H9 (cell line): ENCODE measurements around the gene GPATCH1. TPM values are rescaled to one million over a fixed set of nuclear protein-coding genes. Genes with fewer than 3 reads are reported as not detected.

Source experiments
- DNase-seq: peaks from one replicate; pipeline ENCODE4 v3.0.0-alpha.2; 2017
- H2AFZ ChIP-seq: one replicate; pipeline ENCODE4 v1.6.1; 2013; ENCODE audit warnings: mild to moderate bottlenecking, low read length, control low read depth, moderate library complexity
- H2AK5ac ChIP-seq: 2 replicates; pipeline ENCODE4 v1.6.1; 2013; ENCODE audit warnings: low read length, control low read depth, mixed read lengths; ENCODE audit not compliant: insufficient read length
- H2BK120ac ChIP-seq: one replicate; pipeline ENCODE4 v1.6.1; 2013; ENCODE audit warnings: low read depth, mild to moderate bottlenecking, low read length, control low read depth, inconsistent platforms; ENCODE audit not compliant: poor library complexity, severe bottlenecking
- H2BK12ac ChIP-seq: 2 replicates; pipeline ENCODE4 v1.6.1; 2013; ENCODE audit warnings: low read length, control low read depth, mixed read lengths, low read depth; ENCODE audit not compliant: insufficient read length
- H2BK15ac ChIP-seq: 2 replicates; pipeline ENCODE4 v1.6.1; 2013; ENCODE audit warnings: low read depth, low read length, control low read depth
- H2BK20ac ChIP-seq: one replicate; pipeline ENCODE4 v1.6.1; 2013; ENCODE audit warnings: low read depth, mild to moderate bottlenecking, low read length, control low read depth, inconsistent platforms; ENCODE audit not compliant: poor library complexity, severe bottlenecking
- H2BK5ac ChIP-seq: 2 replicates; pipeline ENCODE4 v1.6.1; 2013; ENCODE audit warnings: low read length, control low read depth, mixed read lengths; ENCODE audit not compliant: insufficient read length
- H3K14ac ChIP-seq: 2 replicates; pipeline ENCODE4 v1.6.1; 2013; ENCODE audit warnings: low read length, control low read depth; ENCODE audit not compliant: insufficient read depth
- H3K18ac ChIP-seq: 2 replicates; pipeline ENCODE4 v1.6.1; 2013; ENCODE audit warnings: low read depth, mild to moderate bottlenecking, mixed read lengths, low read length, control low read depth; ENCODE audit not compliant: insufficient read length
- H3K23ac ChIP-seq: 2 replicates; pipeline ENCODE4 v1.6.1; 2013; ENCODE audit warnings: low read length, control low read depth, mixed read lengths, low read depth; ENCODE audit not compliant: insufficient read length
- H3K23me2 ChIP-seq: 2 replicates; pipeline ENCODE4 v1.6.1; 2013; ENCODE audit warnings: low read depth, mild to moderate bottlenecking, mixed read lengths, low read length, control low read depth; ENCODE audit not compliant: insufficient read length, poor library complexity, severe bottlenecking
- H3K27ac ChIP-seq: 2 replicates; pipeline ENCODE4 v1.5.1; 2013; ENCODE audit warnings: low read length, control low read depth, mixed read lengths, low read depth; ENCODE audit not compliant: insufficient read length
- H3K27me3 ChIP-seq: 2 replicates; pipeline ENCODE4 v1.6.1; 2013; ENCODE audit warnings: low read length, control low read depth, inconsistent platforms; ENCODE audit not compliant: insufficient read depth
- H3K4ac ChIP-seq: 2 replicates; pipeline ENCODE4 v1.6.1; 2013; ENCODE audit warnings: low read depth, mild to moderate bottlenecking, control low read depth, inconsistent platforms, low read length, moderate library complexity
- H3K4me1 ChIP-seq: 2 replicates; pipeline ENCODE4 v1.6.1; 2013; ENCODE audit warnings: low read length, control low read depth, inconsistent platforms; ENCODE audit not compliant: insufficient read depth
- H3K4me2 ChIP-seq: 2 replicates; pipeline ENCODE4 v1.6.1; 2013; ENCODE audit warnings: low read length, control low read depth, mixed read lengths; ENCODE audit not compliant: insufficient read length, insufficient read depth
- H3K56ac ChIP-seq: 2 replicates; pipeline ENCODE4 v1.6.1; 2013; ENCODE audit warnings: low read depth, mild to moderate bottlenecking, mixed read lengths, low read length, control low read depth; ENCODE audit not compliant: insufficient read length
- H3K79me1 ChIP-seq: 2 replicates; pipeline ENCODE4 v1.6.1; 2013; ENCODE audit warnings: low read depth, mild to moderate bottlenecking, moderate library complexity, low read length, control low read depth, inconsistent platforms; ENCODE audit not compliant: insufficient read depth, poor library complexity, severe bottlenecking
- H3K79me2 ChIP-seq: 2 replicates; pipeline ENCODE4 v1.6.1; 2013; ENCODE audit warnings: low read length, control low read depth, inconsistent platforms; ENCODE audit not compliant: insufficient read depth
- H3K9ac ChIP-seq: 2 replicates; pipeline ENCODE4 v1.6.1; 2013; ENCODE audit warnings: low read length, control low read depth, mixed read lengths; ENCODE audit not compliant: insufficient read length; ENCODE audit errors: extremely low read depth
- H3K9me3 ChIP-seq: one replicate; pipeline ENCODE4 v1.6.1; 2013; ENCODE audit warnings: low read depth, low read length, inconsistent platforms; ENCODE audit not compliant: control insufficient read depth
- H3T11ph ChIP-seq: one replicate; pipeline ENCODE4 v1.6.1; 2013; ENCODE audit warnings: mild to moderate bottlenecking, low read length, control low read depth, inconsistent platforms
- H4K20me1 ChIP-seq: one replicate; pipeline ENCODE4 v1.6.1; 2013; ENCODE audit not compliant: control insufficient read depth, insufficient read length, insufficient read depth
- H4K5ac ChIP-seq: 2 replicates; pipeline ENCODE4 v1.6.1; 2013; ENCODE audit warnings: low read depth, mild to moderate bottlenecking, mixed read lengths, low read length, control low read depth; ENCODE audit not compliant: insufficient read length
- H4K8ac ChIP-seq: replicated peaks from 2 replicates; pipeline ENCODE4 v1.6.1; 2013; ENCODE audit warnings: low read length, control low read depth, mixed read lengths, low read depth; ENCODE audit not compliant: insufficient read length
- H4K91ac ChIP-seq: 2 replicates; pipeline ENCODE4 v1.6.1; 2013; ENCODE audit warnings: low read depth, mild to moderate bottlenecking, moderate library complexity, mixed read lengths, low read length, control low read depth; ENCODE audit not compliant: insufficient read length
- H3K27ac Mint-ChIP-seq, 3 experiments: 2 replicates in 2 of 3; 3 replicates in 1 of 3; pipeline ENCODE4 v1.8.0; 2020 to 2021; ENCODE audit warnings: mixed read lengths in 3 of 3, mild to moderate bottlenecking in 1 of 3, moderate library complexity in 1 of 3
- H3K27me3 Mint-ChIP-seq: 2 replicates; pipeline ENCODE4 v1.8.0; 2021; ENCODE audit warnings: low read depth, mild to moderate bottlenecking, moderate library complexity, mixed read lengths
- H3K36me3 Mint-ChIP-seq, 3 experiments: 2 replicates in 2 of 3; 3 replicates in 1 of 3; pipeline ENCODE4 v1.8.0; 2020 to 2021; ENCODE audit warnings: low read depth in 3 of 3, mixed read lengths in 3 of 3; ENCODE audit not compliant: insufficient read depth in 1 of 3
- H3K4me1 Mint-ChIP-seq, 2 experiments: 2 replicates each; pipeline ENCODE4 v1.8.0; 2020; ENCODE audit warnings: mixed read lengths in 2 of 2
- H3K4me3 Mint-ChIP-seq, 2 experiments: 2 replicates in 1 of 2; 3 replicates in 1 of 2; pipeline ENCODE4 v1.8.0; 2020 to 2021; ENCODE audit warnings: mild to moderate bottlenecking in 2 of 2, mixed read lengths in 2 of 2, moderate library complexity in 1 of 2
- H3K9me3 Mint-ChIP-seq, 2 experiments: 2 replicates in 1 of 2; 3 replicates in 1 of 2; pipeline ENCODE4 v1.8.0; 2020; ENCODE audit warnings: mild to moderate bottlenecking in 2 of 2, mixed read lengths in 2 of 2, moderate library complexity in 1 of 2
- CTCF ChIP-seq: fragments of 200-600 bp; sonication (generic); conservative IDR thresholded peaks from 3 replicates; pipeline ENCODE4 v1.8.0; 2021; ENCODE audit warnings: antibody characterized with exemption, mild to moderate bottlenecking
- WGBS: extraction: QIAGEN DNeasy Blood & Tissue Kit; methylation state at CpG from one replicate; pipeline ENCODE4 v1.1.7; 2013; ENCODE audit warnings: missing lambda C conversion rate, low lambda C conversion rate, mixed read lengths; ENCODE audit not compliant: insufficient read length; ENCODE audit errors: extremely low coverage; 5-methylcytosine and 5-hydroxymethylcytosine counted together
- total RNA-seq: library from RNA; stranded (reverse); gene quantifications from 2 replicates; pipeline ENCODE4 v1.2.1, GENCODE V29; 2021

GPATCH1 gene
- total RNA-seq, 1 experiment from 2014 or later = 11.7 TPM

- H3K4me2 ChIP-seq = no peak overlapping the region
- H3K27me3 Mint-ChIP-seq = no peaks in the 10 kb centered on the region
- H3K56ac ChIP-seq = no peak overlapping the region
- H4K5ac ChIP-seq = no peak overlapping the region
- no peak overlapping the region for H2BK15ac ChIP-seq
- no peak overlapping the region for H3K4me3 Mint-ChIP-seq
- H3K9ac ChIP-seq = no peak overlapping the region
- no peaks in the 10 kb centered on the region for H3K27me3 ChIP-seq
- no CpG with 5 or more reads among the region's 2 CpGs for WGBS
- no peaks in the 10 kb centered on the region for H3K79me2 ChIP-seq
- H3K9me3 Mint-ChIP-seq = no peaks in the 10 kb centered on the region
- no peak overlapping the region for H2BK12ac ChIP-seq
- TF ChIP-seq CTCF = no peak
- H3K4me1 Mint-ChIP-seq = peaks cover 7 to 11% of the 10 kb centered on the region in 2 experiments; a peak in 3 of 4 replicates
- no peak overlapping the region for H4K91ac ChIP-seq
- no peak overlapping the region for H4K8ac ChIP-seq
- H3K36me3 Mint-ChIP-seq = no peaks in the 10 kb centered on the region
- no peak overlapping the region for H2BK5ac ChIP-seq
- H3K23ac ChIP-seq = no peak overlapping the region
- H2BK120ac ChIP-seq = no peak overlapping the region
- H3K27ac Mint-ChIP-seq = no peak overlapping the region
- H3K27ac ChIP-seq = no peak overlapping the region
- no peak overlapping the region for H3K18ac ChIP-seq
- no peaks in the 10 kb centered on the region for H3K9me3 ChIP-seq
- H3T11ph ChIP-seq = no peak overlapping the region
- H3K4me1 ChIP-seq = no peaks in the 10 kb centered on the region
- no peak overlapping the region for H2BK20ac ChIP-seq
- no peak overlapping the region for H2AK5ac ChIP-seq
- H3K23me2 ChIP-seq = peaks cover under 1% of the 10 kb centered on the region
- no peak overlapping the region for H3K4ac ChIP-seq
- no peaks in the 10 kb centered on the region for H4K20me1 ChIP-seq
- no peak overlapping the region for H2AFZ ChIP-seq
- DNase-seq = no peak
- H3K14ac ChIP-seq = no peak overlapping the region
- H3K79me1 ChIP-seq = no peaks in the 10 kb centered on the region
Observed at GRCh38 chr19:33075519-33075918, 5.5 kb upstream of the GPATCH1 start.
